ENCODE measurements around the gene GPLD1. TPM values are rescaled to one million over a fixed set of nuclear protein-coding genes. Genes with fewer than 3 reads are reported as not detected.

Gene GPLD1
- total RNA-seq, 1 donor from 2014 or later, result 3.8 TPM

- Mint-ChIP-seq H3K4me1 (ENCODE audit: unreplicated experiment) (peaks cover 15% of the 10 kb centered on the region), H3K9me3 (no peaks in the 10 kb centered on the region), H3K27ac (peak overlapping the region; percentile 30), H3K27me3 (no peaks in the 10 kb centered on the region), H3K4me3 (no peak overlapping the region), H3K36me3 (peaks cover 17% of the 10 kb centered on the region)
- TF ChIP-seq CTCF (conservative IDR thresholded peaks at IDR 0.05), result no peak
- DNase-seq (ENCODE audit: extremely low spot score, unreplicated experiment), result no peak
Measured at GRCh38 chr6:24429146-24429545, 60.2 kb downstream of the GPLD1 start.

GRCh38 chr6:24428615-24429014 is 60.8 kb downstream of the GPLD1 start:
- peak overlapping the region; percentile 30 for H3K27ac Mint-ChIP-seq
- H3K36me3 Mint-ChIP-seq, result peaks cover 17% of the 10 kb centered on the region
- no peak for DNase-seq (ENCODE audit: extremely low spot score, unreplicated experiment)
- H3K27me3 Mint-ChIP-seq, result no peaks in the 10 kb centered on the region
- H3K4me1 Mint-ChIP-seq (ENCODE audit: unreplicated experiment), result peaks cover 15% of the 10 kb centered on the region
- no peaks in the 10 kb centered on the region for H3K9me3 Mint-ChIP-seq
- H3K4me3 Mint-ChIP-seq, result no peak overlapping the region
- no peak for TF ChIP-seq CTCF (conservative IDR thresholded peaks at IDR 0.05)

GRCh38 chr6:24426729-24427446 is 62.5 kb downstream of the GPLD1 start:
- Mint-ChIP-seq H3K36me3 (peaks cover 16% of the 10 kb centered on the region), H3K4me3 (no peak overlapping the region), H3K27ac (no peak overlapping the region), H3K9me3 (no peaks in the 10 kb centered on the region), H3K4me1 (ENCODE audit: unreplicated experiment) (peaks cover 15% of the 10 kb centered on the region), H3K27me3 (no peaks in the 10 kb centered on the region)
- no peak for DNase-seq (ENCODE audit: extremely low spot score, unreplicated experiment)
- TF ChIP-seq CTCF (conservative IDR thresholded peaks at IDR 0.05), result no peak

GRCh38 chr6:24425091-24425490 is 64.3 kb downstream of the GPLD1 start:
- Mint-ChIP-seq H3K27ac (no peak overlapping the region), H3K27me3 (no peaks in the 10 kb centered on the region), H3K9me3 (no peaks in the 10 kb centered on the region), H3K4me3 (no peak overlapping the region), H3K4me1 (ENCODE audit: unreplicated experiment) (peaks cover 15% of the 10 kb centered on the region), H3K36me3 (peaks cover 24% of the 10 kb centered on the region)
- TF ChIP-seq CTCF (conservative IDR thresholded peaks at IDR 0.05), result no peak
- DNase-seq (ENCODE audit: extremely low spot score, unreplicated experiment), result no peak

GRCh38 chr6:24419526-24419925 is 69.9 kb downstream of the GPLD1 start:
- no peaks in the 10 kb centered on the region for H3K27me3 Mint-ChIP-seq
- TF ChIP-seq CTCF (conservative IDR thresholded peaks at IDR 0.05), result no peak
- no peaks in the 10 kb centered on the region for H3K4me1 Mint-ChIP-seq (ENCODE audit: unreplicated experiment)
- peaks cover 40% of the 10 kb centered on the region for H3K36me3 Mint-ChIP-seq
- H3K9me3 Mint-ChIP-seq, result no peaks in the 10 kb centered on the region
- DNase-seq (ENCODE audit: extremely low spot score, unreplicated experiment), result no peak
- H3K4me3 Mint-ChIP-seq, result no peak overlapping the region
- no peak overlapping the region for H3K27ac Mint-ChIP-seq

Data from type B pancreatic cell (in vitro differentiated cells).